Activated naive CD8-positive, alpha-beta T cell treated with anti-CD3 and anti-CD28 coated beads, Interleukin-2, amount 50 U/mL, for 16 hours (primary cell): ENCODE measurements around the gene UBR3.
"Not testable (repeated sequence)": the region's sequence is repeated elsewhere in the genome, so short reads cannot be mapped to it uniquely, and the experiment has no call there.

Experiments
- DNase-seq: peaks from one replicate; pipeline ENCODE4 v3.0.0-alpha.2; 2020; ENCODE audit warnings: low read depth, low spot score

UBR3 gene

DNA sequence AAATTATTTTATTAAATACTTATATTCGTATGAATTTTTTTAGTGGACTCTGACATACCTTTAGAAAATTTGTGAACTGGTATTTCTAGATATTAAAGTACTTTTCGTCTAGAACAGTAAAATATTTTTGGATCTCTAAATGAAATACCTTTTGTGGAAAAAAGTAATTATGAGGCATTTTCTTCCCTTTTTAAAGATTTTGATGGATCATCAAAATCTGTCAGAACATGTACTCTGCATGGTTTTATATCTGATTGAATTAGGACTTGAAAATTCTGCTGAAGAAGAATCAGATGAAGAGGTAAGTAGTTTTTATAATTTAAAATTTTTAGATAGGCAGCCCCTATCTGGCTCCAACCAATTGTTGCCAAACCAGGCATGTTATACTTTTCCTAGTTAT is 118.8 kb downstream of the UBR3 start:
- DNase-seq = no peak

DNA sequence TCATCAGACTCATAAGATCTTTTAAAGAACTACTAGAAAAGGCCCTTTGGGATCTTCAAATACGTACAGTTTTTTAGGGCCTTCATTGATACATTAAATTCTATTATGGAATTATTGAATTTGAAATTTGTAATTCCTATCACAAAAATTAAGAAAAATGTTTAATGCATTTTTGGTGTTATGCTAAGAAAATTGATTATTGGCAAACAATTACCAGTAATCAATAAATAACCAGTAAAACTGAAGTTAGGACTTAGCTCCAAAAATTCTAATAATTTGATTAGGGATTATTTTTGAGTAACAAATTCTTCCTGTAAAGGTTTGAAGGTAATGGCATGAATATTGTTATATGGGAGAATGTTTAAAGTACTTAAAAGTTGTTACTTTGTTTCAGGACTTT is 119.3 kb downstream of the UBR3 start:
- DNase-seq = no peak

DNA sequence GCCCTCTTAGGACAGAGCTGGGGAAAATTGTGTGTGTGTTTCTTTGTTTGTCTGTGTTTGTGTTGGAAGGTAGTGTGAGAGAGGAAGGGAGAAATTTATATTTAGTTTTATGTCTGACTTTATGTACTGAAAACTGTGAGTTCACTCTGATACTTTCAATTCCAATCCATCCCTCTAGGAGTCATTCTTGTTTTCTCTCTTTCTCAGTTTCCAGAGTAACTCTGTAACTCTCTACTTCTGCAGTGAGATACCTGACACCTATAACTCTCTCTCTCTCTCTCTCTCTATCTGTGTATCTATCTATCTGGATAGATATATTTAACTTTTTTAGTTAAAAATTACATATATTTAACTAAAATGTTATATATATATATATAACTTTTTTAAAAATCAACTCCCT is 128.7 kb downstream of the UBR3 start:
- no peak for DNase-seq

- DNase-seq = not testable (repeated sequence)
Observed at GRCh38 chr2:169957219-169957618, 130.0 kb downstream of the UBR3 start.

DNA sequence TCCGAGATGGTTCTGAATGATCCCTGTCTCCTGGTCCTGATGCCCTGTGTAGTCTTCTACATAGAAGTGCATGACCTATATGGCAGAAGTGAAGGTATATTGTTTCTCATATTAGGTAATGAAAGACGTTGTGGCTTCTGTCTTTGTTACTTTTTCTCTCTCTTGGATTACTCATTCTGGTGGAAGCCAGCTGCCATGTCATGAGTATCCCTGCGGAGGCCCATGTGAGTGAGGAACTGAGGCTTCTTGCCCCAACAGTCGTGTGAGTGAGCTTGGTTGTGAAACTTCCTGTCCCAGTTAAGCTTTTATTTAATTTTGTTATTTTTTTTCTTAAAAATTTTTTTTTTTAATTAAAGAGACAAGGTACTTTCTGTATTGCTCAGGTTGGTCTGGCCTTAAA is 134.7 kb downstream of the UBR3 start:
- no peak for DNase-seq

DNA sequence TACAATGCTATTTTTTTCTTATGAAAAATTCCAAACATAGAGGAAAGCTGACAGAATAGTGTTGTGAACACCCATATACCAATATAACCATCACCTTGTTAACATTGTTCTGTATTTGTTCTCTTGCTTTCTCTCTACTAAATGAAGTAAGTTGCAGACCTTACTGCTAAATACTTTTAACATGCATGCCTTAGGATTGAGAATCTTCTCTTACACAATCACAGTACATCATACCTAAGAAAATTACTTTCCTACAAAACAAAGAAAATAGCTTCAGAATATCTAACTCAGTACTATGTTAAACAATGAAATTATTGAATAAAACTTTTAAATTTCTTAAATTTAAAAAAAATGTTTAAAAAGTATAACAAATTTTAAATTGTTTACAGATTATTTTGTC is 136.5 kb downstream of the UBR3 start:
- DNase-seq = no peak

DNA sequence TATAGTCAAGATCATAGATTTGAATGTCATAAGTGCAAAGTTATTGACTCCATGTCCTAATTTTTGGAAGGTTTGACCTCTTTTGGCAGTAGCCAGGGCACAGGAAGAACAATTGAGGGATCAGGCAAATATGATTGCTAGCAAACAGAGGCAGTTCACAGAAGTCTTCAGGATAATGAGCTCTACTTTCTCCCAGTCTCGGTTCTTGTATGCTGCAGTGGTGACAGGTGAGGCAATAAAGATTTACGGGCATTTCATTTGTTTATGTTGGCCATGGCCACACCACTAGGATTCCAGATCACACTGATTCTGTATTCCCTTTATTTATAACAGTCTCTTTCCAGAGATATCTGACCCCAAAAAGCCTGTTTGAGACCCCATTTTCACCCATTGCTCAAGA is 137.5 kb downstream of the UBR3 start:
- no peak for DNase-seq

GRCh38 chr2:169965495-169965894 is 138.2 kb downstream of the UBR3 start:
- DNase-seq = no peak

GRCh38 chr2:169966454-169966853 is 139.2 kb downstream of the UBR3 start:
- DNase-seq = no peak

- DNase-seq = no peak
Observed at GRCh38 chr2:169968743-169969142, 141.5 kb downstream of the UBR3 start.

GRCh38 chr2:169975221-169975620 is 148.0 kb downstream of the UBR3 start:
- DNase-seq = no peak

- DNase-seq = no peak
Observed at GRCh38 chr2:169976335-169976851, 149.1 kb downstream of the UBR3 start.

DNA sequence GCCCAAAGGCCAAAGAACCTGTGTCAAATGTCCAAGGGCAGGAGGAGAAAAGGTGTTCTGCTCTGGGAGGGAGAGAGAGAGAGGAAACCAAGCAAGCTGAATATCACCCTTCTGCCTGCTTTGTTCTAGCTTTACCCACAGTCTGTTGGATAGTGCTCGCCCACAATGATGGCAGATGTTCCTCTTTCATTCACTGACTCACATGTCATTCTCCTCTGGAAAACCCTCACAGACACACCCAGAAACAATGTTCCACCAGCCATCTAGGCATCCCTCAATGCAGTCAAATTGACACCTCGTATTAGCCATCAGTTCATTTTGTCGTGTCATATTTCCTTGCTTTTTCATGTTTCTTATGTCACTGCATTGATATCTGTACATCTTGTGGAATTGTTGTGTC is 150.3 kb downstream of the UBR3 start:
- no peak for DNase-seq

DNA sequence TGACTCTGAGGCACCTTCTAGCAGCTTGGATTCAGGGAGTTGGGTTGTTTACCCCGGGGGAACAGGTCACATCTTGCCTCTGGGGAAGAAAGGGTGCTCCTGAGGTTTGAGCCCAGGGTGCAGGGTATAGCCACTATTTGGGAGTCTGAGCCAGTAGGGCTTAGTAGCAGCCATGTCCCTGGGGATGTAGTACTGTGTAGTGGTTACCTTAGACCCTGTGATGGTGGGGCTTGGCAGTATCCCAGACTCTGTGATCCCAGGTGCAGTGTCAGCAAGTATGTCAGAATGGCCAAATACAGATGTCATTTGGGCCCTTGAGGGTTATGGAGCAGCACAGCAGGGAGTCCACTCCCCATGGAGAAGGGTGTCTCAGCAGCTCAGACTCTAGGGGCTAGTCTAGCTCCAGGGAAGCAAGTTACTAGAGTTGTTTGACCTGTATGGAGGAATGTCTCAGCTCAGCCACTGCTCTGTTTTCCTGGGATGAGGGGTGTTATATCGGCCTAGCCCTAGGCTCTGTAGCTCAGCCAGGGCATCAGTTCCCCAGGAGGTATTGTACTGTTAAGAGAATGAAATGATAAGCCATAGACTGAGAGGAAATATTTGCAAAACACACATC is 151.3 kb downstream of the UBR3 start:
- DNase-seq = no peak

DNA sequence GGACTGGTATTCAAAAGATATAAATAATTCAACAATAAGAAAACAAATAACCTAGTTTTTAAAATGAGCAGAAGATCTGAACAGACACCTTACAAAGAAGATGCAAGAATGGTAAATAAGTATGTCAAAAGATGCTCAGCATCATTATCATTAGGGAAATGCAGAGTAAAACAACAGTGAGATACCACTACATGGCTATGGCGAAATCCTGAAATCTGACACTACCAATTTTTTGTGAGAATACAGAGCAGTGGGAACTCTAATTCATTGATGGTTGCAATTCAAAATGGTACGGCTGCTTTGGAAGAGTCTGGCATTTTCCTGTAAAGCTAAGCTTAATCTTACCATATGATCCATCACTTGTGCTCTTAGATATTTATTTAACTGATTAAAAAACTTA is 151.8 kb downstream of the UBR3 start:
- no peak for DNase-seq

DNA sequence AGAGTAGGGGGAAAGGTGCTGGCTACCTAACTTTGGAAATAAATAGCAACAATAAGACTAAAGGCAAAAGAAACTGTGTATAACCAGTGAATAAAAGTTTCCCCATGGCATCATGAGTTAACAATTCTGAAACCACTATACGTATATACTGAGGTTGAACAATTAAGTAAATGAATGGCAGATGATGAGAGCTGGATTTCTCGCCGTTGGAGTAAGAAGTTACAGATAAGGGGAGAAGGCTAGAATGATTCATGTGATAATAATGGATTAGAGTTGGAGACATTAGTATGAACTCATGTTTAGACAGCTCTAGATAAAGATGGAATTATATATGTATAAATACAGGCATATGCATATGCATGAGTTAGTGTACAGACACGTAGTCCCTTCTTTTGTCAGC is 152.7 kb downstream of the UBR3 start:
- DNase-seq = no peak

DNA sequence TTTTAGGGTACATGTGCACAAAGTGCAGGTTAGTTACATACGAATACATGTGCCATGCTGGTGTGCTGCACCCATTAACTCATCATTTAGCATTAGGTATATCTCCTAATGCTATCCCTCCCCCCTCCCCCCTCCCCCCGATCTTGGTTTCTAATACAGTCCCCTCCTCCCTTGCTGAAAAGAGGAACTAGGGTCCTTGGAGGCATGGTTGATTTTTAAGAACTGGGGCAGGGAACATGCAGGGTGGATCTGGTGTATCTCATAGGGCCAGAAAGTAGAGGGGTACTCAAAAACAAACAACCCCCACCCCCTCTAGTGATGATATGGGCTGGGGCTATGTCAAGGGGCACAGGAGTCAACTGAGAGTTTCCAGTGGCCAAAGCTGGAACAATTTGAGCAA is 153.4 kb downstream of the UBR3 start:
- DNase-seq = no peak

DNA sequence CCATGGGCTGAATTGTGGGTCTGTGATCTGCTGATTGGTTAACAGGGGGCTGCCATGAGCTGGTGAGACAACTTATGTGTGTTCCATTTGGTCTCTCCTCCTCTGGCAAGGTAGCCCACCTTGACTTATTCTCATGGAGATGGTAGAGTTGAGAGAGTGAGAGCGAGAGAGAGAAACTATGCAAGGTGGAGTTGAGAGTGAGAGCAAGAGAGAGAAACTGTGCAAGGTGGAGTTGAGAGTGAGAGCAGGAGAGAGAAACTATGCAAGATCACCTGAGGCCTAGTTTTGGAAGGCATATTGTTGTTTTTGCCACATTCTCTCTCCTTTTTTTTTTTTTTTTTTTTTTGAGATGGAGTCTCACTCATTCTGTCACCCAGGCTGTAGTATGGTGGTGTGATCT is 155.7 kb downstream of the UBR3 start:
- no peak for DNase-seq

DNA sequence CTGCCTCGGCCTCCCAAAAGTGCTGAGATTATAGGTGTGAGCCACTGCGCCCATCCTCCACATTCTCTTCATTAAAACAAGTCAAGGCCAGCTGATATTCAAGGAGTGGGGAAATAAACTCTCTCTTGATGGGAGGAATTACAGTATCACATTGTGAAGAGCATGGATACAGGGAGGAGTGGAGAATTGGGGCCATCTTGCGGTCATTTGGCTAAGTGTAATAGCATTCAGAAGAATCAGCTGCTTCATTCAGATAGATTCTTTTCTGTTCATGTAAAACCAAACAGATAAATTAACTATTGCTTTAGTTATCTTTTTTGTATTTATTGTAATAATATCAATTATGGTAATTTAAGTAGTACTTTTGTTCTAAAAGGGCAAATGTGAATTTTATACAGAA is 156.3 kb downstream of the UBR3 start:
- no peak for DNase-seq

DNA sequence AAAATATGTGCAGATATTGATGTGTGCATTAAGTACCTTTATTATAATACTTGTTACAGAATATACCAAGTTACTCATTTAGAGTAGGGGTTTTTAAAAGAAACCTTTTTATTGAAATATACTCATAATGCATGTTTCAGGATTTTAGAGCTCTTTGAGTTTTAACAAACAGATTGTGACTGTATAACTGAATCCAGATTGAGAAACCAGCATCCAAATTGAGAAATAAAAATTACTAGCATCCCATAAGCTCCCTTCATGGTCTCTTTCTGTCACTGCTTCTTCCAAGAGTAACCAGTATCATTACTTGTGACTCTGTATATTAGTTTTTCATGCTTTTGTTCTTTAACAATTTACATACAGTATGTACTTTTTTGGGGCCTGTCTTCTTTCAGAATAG is 156.9 kb downstream of the UBR3 start:
- DNase-seq = no peak

DNA sequence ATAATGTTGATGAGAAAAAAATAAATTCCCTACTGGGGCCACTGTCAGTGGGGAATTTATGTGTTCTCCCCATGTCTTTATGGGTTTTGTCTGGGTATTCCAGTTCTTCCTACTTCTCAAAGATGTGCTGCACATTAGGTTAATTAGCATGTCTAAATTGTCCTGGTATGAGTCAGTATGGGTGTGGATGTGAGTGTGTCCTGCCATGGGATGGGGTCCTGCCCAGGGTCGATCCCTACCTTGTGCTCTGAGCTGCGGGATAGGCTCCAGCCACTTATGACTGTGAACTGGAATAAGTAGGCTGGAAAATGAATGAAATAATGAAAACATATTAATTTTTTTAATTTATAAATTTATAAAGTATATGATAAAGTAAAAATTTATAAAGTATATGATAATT is 167.5 kb downstream of the UBR3 start:
- no peak for DNase-seq

GRCh38 chr2:169997140-169997887 is 170.1 kb downstream of the UBR3 start:
- no peak for DNase-seq

DNA sequence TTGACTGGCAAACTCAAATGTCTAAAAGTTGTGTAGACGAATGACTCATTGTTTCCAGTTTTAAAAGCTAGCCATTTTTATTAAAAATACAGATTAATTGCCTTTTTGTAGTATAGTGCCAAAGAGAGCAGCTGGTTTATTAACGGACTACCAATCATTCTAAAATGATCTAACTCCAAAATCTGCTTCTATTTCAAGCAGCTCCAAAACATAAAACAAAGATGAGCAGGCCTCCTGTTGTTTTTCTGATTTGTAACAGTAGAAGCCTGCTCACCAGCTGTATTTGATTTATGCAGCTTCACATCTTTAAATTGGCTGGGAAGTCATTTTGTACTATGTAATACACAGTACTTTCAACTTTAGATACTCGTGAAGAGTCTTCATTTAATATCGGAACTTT is 171.8 kb downstream of the UBR3 start:
- DNase-seq = no peak
